Activated CD4-positive, alpha-beta T cell treated with anti-CD3 and anti-CD28 coated beads, Interleukin-2, amount 10 ng/mL, durations not matched to agents 24 days and 14 days (primary cell): ENCODE data around the gene SUSD6. TPM values are rescaled to one million over a fixed set of nuclear protein-coding genes. Genes with fewer than 3 reads are reported as not detected.

Source experiments
- DNase-seq: peaks from one replicate; pipeline ENCODE4 v3.0.0; 2022
- H3K27ac Mint-ChIP-seq: one replicate; pipeline ENCODE4 v1.8.0; 2022; ENCODE audit warnings: mild to moderate bottlenecking, mixed read lengths
- H3K27me3 Mint-ChIP-seq: one replicate; pipeline ENCODE4 v1.8.0; 2022; ENCODE audit warnings: mixed read lengths
- H3K36me3 Mint-ChIP-seq: one replicate; pipeline ENCODE4 v1.8.0; 2022; ENCODE audit warnings: low read depth, mild to moderate bottlenecking, mixed read lengths
- H3K4me1 Mint-ChIP-seq: one replicate; pipeline ENCODE4 v1.8.0; 2021; ENCODE audit warnings: mixed read lengths
- H3K4me3 Mint-ChIP-seq: one replicate; pipeline ENCODE4 v1.8.0; 2022; ENCODE audit warnings: mild to moderate bottlenecking, moderate library complexity, mixed read lengths
- H3K9me3 Mint-ChIP-seq: one replicate; pipeline ENCODE4 v1.8.0; 2021; ENCODE audit warnings: mixed read lengths
- intact Hi-C: fragments of 100-400 bp; cut with micrococcal nuclease; formaldehyde crosslinking; loops from one replicate; pipeline ENCODE4 v1.15.1; 2023
- total RNA-seq: library from RNA; stranded (reverse); gene quantifications from 2 replicates; pipeline ENCODE4 v1.2.3, GENCODE V29; 2022

Gene SUSD6
- total RNA-seq, 1 donor from 2014 or later = 78.9 TPM

- H3K4me3 Mint-ChIP-seq = peak overlapping the region; percentile 75
- H3K27ac Mint-ChIP-seq = peak overlapping the region; percentile 96
- peaks cover 4% of the 10 kb centered on the region for H3K9me3 Mint-ChIP-seq
- intact Hi-C loops = loop anchor here (2.0 kb wide), 1 partner anchor 14 kb away; no protein-coding TSS in a partner anchor
- peaks cover 23% of the 10 kb centered on the region for H3K36me3 Mint-ChIP-seq
- peaks cover 69% of the 10 kb centered on the region for H3K4me1 Mint-ChIP-seq
- no peaks in the 10 kb centered on the region for H3K27me3 Mint-ChIP-seq
- DNase-seq = peak; percentile 81
These were observed 71.3 kb downstream of the SUSD6 start for GRCh38 chr14:69682621-69683263.

- H3K27ac Mint-ChIP-seq = peak overlapping the region; percentile 96
- H3K4me1 Mint-ChIP-seq = peaks cover 77% of the 10 kb centered on the region
- intact Hi-C loops = loop anchor here (2.0 kb wide), 1 partner anchor 13 kb away; no protein-coding TSS in a partner anchor
- H3K4me3 Mint-ChIP-seq = peak overlapping the region; percentile 75
- peaks cover 25% of the 10 kb centered on the region for H3K36me3 Mint-ChIP-seq
- H3K27me3 Mint-ChIP-seq = no peaks in the 10 kb centered on the region
- no peak for DNase-seq
- H3K9me3 Mint-ChIP-seq = peaks cover 4% of the 10 kb centered on the region
These were observed 72.6 kb downstream of the SUSD6 start for GRCh38 chr14:69683971-69684370.

GRCh38 chr14:69684461-69685217 is 73.2 kb downstream of the SUSD6 start:
- no peak for DNase-seq
- Mint-ChIP-seq H3K27ac (peak overlapping the region; percentile 96), H3K4me3 (peak overlapping the region; percentile 75), H3K9me3 (peaks cover 4% of the 10 kb centered on the region), H3K4me1 (peaks cover 78% of the 10 kb centered on the region), H3K36me3 (peaks cover 27% of the 10 kb centered on the region), H3K27me3 (no peaks in the 10 kb centered on the region)
- intact Hi-C loops = loop anchor here (1.0 kb wide), 5 partner anchors 8 to 83 kb away; partner anchors contain the start of genes SRSF5 and SUSD6

- Mint-ChIP-seq H3K4me1 (peaks cover 81% of the 10 kb centered on the region), H3K9me3 (peaks cover 4% of the 10 kb centered on the region), H3K27ac (peak overlapping the region; percentile 96), H3K4me3 (peak overlapping the region; percentile 75), H3K36me3 (peaks cover 30% of the 10 kb centered on the region), H3K27me3 (no peaks in the 10 kb centered on the region)
- peak; percentile 90 for DNase-seq
- intact Hi-C loops = loop anchor here (1.0 kb wide), 5 partner anchors 9 to 82 kb away; partner anchors contain the start of genes SRSF5 and SUSD6
These were observed 73.8 kb downstream of the SUSD6 start for GRCh38 chr14:69685218-69685616.

- H3K4me3 Mint-ChIP-seq = peak overlapping the region; percentile 75
- peaks cover 79% of the 10 kb centered on the region for H3K4me1 Mint-ChIP-seq
- H3K36me3 Mint-ChIP-seq = peaks cover 30% of the 10 kb centered on the region
- intact Hi-C loops = loop anchor here (1.0 kb wide), 5 partner anchors 9 to 82 kb away; partner anchors contain the start of genes SRSF5 and SUSD6
- H3K9me3 Mint-ChIP-seq = peaks cover 4% of the 10 kb centered on the region
- H3K27ac Mint-ChIP-seq = peak overlapping the region; percentile 96
- DNase-seq = peak; percentile 79
- H3K27me3 Mint-ChIP-seq = no peaks in the 10 kb centered on the region
These were observed 74.3 kb downstream of the SUSD6 start for GRCh38 chr14:69685716-69686115.

GRCh38 chr14:69687606-69688298 is 76.4 kb downstream of the SUSD6 start:
- Mint-ChIP-seq H3K4me1 (peaks cover 67% of the 10 kb centered on the region), H3K27ac (peak overlapping the region; percentile 56), H3K9me3 (peaks cover 4% of the 10 kb centered on the region), H3K27me3 (no peaks in the 10 kb centered on the region), H3K4me3 (peak overlapping the region; percentile 15), H3K36me3 (peaks cover 34% of the 10 kb centered on the region)
- no peak for DNase-seq
- intact Hi-C loops = no loop called here

GRCh38 chr14:69688299-69688649 is 76.9 kb downstream of the SUSD6 start:
- H3K36me3 Mint-ChIP-seq = peaks cover 33% of the 10 kb centered on the region
- peaks cover 65% of the 10 kb centered on the region for H3K4me1 Mint-ChIP-seq
- intact Hi-C loops = no loop called here
- H3K27ac Mint-ChIP-seq = peak overlapping the region; percentile 56
- no peak for DNase-seq
- peak overlapping the region; percentile 15 for H3K4me3 Mint-ChIP-seq
- peaks cover 3% of the 10 kb centered on the region for H3K9me3 Mint-ChIP-seq
- H3K27me3 Mint-ChIP-seq = no peaks in the 10 kb centered on the region

- H3K9me3 Mint-ChIP-seq = no peaks in the 10 kb centered on the region
- peaks cover 63% of the 10 kb centered on the region for H3K4me1 Mint-ChIP-seq
- peak overlapping the region; percentile 46 for H3K27ac Mint-ChIP-seq
- no peak for DNase-seq
- no peak overlapping the region for H3K4me3 Mint-ChIP-seq
- no peaks in the 10 kb centered on the region for H3K27me3 Mint-ChIP-seq
- H3K36me3 Mint-ChIP-seq = peaks cover 36% of the 10 kb centered on the region
- intact Hi-C loops = no loop called here
These were observed 78.6 kb downstream of the SUSD6 start for GRCh38 chr14:69690042-69690441.

GRCh38 chr14:69692594-69692993 is 81.2 kb downstream of the SUSD6 start:
- Mint-ChIP-seq H3K9me3 (no peaks in the 10 kb centered on the region), H3K36me3 (peaks cover 36% of the 10 kb centered on the region), H3K27me3 (no peaks in the 10 kb centered on the region), H3K4me3 (no peak overlapping the region), H3K4me1 (peaks cover 69% of the 10 kb centered on the region), H3K27ac (peak overlapping the region; percentile 68)
- DNase-seq = no peak
- intact Hi-C loops = no loop called here

- DNase-seq = no peak
- Mint-ChIP-seq H3K9me3 (no peaks in the 10 kb centered on the region), H3K27me3 (no peaks in the 10 kb centered on the region), H3K36me3 (peaks cover 35% of the 10 kb centered on the region), H3K4me1 (peaks cover 67% of the 10 kb centered on the region), H3K27ac (peak overlapping the region; percentile 34), H3K4me3 (no peak overlapping the region)
- intact Hi-C loops = no loop called here
These were observed 81.7 kb downstream of the SUSD6 start for GRCh38 chr14:69693145-69693544.

GRCh38 chr14:69693801-69694729 is 82.7 kb downstream of the SUSD6 start:
- Mint-ChIP-seq H3K4me3 (peak overlapping the region; percentile 15), H3K27me3 (no peaks in the 10 kb centered on the region), H3K27ac (peak overlapping the region; percentile 35), H3K9me3 (no peaks in the 10 kb centered on the region), H3K36me3 (peaks cover 30% of the 10 kb centered on the region), H3K4me1 (peaks cover 68% of the 10 kb centered on the region)
- intact Hi-C loops = no loop called here
- no peak for DNase-seq

GRCh38 chr14:69694730-69695281 is 83.4 kb downstream of the SUSD6 start:
- H3K27ac Mint-ChIP-seq = peak overlapping the region; percentile 35
- no peak for DNase-seq
- peaks cover 74% of the 10 kb centered on the region for H3K4me1 Mint-ChIP-seq
- H3K9me3 Mint-ChIP-seq = no peaks in the 10 kb centered on the region
- H3K4me3 Mint-ChIP-seq = no peak overlapping the region
- H3K27me3 Mint-ChIP-seq = no peaks in the 10 kb centered on the region
- intact Hi-C loops = no loop called here
- peaks cover 30% of the 10 kb centered on the region for H3K36me3 Mint-ChIP-seq
